ENCODE results near the gene ACTG1.
A peak's percentile ranks its signal among the peaks of the same experiment; 100 is the strongest.

The ACTG1 gene

GRCh38 chr17:81481815-81482505 lies 30.6 kb downstream of the ACTG1 start:
- no peak for DNase-seq (ENCODE audit: low read depth)

GRCh38 chr17:81481073-81481799 lies 31.4 kb downstream of the ACTG1 start:
- peak; percentile 11 for DNase-seq (ENCODE audit: low read depth)

GRCh38 chr17:81480140-81481072 lies 32.2 kb downstream of the ACTG1 start:
- no peak for DNase-seq (ENCODE audit: low read depth)

- DNase-seq (ENCODE audit: low read depth), result no peak
These were observed 33.2 kb downstream of the ACTG1 start for GRCh38 chr17:81479175-81480071.

GRCh38 chr17:81478119-81478518 lies 34.5 kb downstream of the ACTG1 start:
- DNase-seq (ENCODE audit: low read depth), result no peak

- DNase-seq (ENCODE audit: low read depth), result no peak
These were observed 35.4 kb downstream of the ACTG1 start for GRCh38 chr17:81477173-81477572.

GRCh38 chr17:81476635-81477034 lies 36.0 kb downstream of the ACTG1 start:
- DNase-seq (ENCODE audit: low read depth), result no peak

GRCh38 chr17:81476097-81476496 lies 36.5 kb downstream of the ACTG1 start:
- DNase-seq (ENCODE audit: low read depth), result no peak

- DNase-seq (ENCODE audit: low read depth), result no peak
These were observed 37.6 kb downstream of the ACTG1 start for GRCh38 chr17:81474958-81475357.

GRCh38 chr17:81473019-81473418 lies 39.6 kb downstream of the ACTG1 start:
- DNase-seq (ENCODE audit: low read depth), result no peak

- no peak for DNase-seq (ENCODE audit: low read depth)
These were observed 40.7 kb downstream of the ACTG1 start for GRCh38 chr17:81471818-81472456.

- no peak for DNase-seq (ENCODE audit: low read depth)
These were observed 41.4 kb downstream of the ACTG1 start for GRCh38 chr17:81470944-81471817.

GRCh38 chr17:81470270-81470943 lies 42.2 kb downstream of the ACTG1 start:
- no peak for DNase-seq (ENCODE audit: low read depth)

GRCh38 chr17:81469266-81469665 lies 43.3 kb downstream of the ACTG1 start:
- no peak for DNase-seq (ENCODE audit: low read depth)

GRCh38 chr17:81468770-81469121 lies 43.9 kb downstream of the ACTG1 start:
- DNase-seq (ENCODE audit: low read depth), result no peak

GRCh38 chr17:81468111-81468769 lies 44.4 kb downstream of the ACTG1 start:
- DNase-seq (ENCODE audit: low read depth), result no peak

GRCh38 chr17:81466564-81467472 lies 45.8 kb downstream of the ACTG1 start:
- DNase-seq (ENCODE audit: low read depth), result no peak

GRCh38 chr17:81465910-81466309 lies 46.7 kb downstream of the ACTG1 start:
- DNase-seq (ENCODE audit: low read depth), result no peak

All from stimulated activated CD8-positive, alpha-beta memory T cell treated with anti-CD3 and anti-CD28 coated beads, Interleukin-7, amount 100 ng/mL, for 24 hours (primary cell).